Activated T-helper 17 cell treated with anti-CD3 and anti-CD28 coated beads, Interleukin-2, amount 50 U/mL, for 72 hours (primary cell): ENCODE data around the gene LRRC8C. TPM values are rescaled to one million over a fixed set of nuclear protein-coding genes. Genes with fewer than 3 reads are reported as not detected.
"Not testable (repeated sequence)": the region's sequence is repeated elsewhere in the genome, so short reads cannot be mapped to it uniquely, and the experiment has no call there.

Source experiments
- ATAC-seq: fragments of 150-1000 bp; cut with Tn5 transposase; replicated peaks from 2 replicates; pipeline ENCODE4 v1.10.0; 2021; ENCODE audit warnings: mild to moderate bottlenecking, moderate library complexity
- H3K27ac Mint-ChIP-seq: one replicate; pipeline ENCODE4 v1.8.0; 2022; ENCODE audit warnings: mixed read lengths
- H3K27me3 Mint-ChIP-seq: one replicate; pipeline ENCODE4 v1.8.0; 2022; ENCODE audit warnings: mixed read lengths
- H3K36me3 Mint-ChIP-seq: one replicate; pipeline ENCODE4 v1.8.0; 2022; ENCODE audit warnings: low read depth, mild to moderate bottlenecking, mixed read lengths
- H3K4me1 Mint-ChIP-seq: one replicate; pipeline ENCODE4 v1.8.0; 2022; ENCODE audit warnings: mixed read lengths
- H3K4me3 Mint-ChIP-seq: one replicate; pipeline ENCODE4 v1.8.0; 2022; ENCODE audit warnings: mild to moderate bottlenecking, mixed read lengths
- H3K9me3 Mint-ChIP-seq: one replicate; pipeline ENCODE4 v1.8.0; 2022; ENCODE audit warnings: mixed read lengths
- total RNA-seq, 2 donors: library from RNA; stranded (reverse); gene quantifications; one replicate each; pipeline ENCODE4 v1.2.3, GENCODE V29; 2022

The LRRC8C gene
- total RNA-seq, result 10 to 100 TPM; 27.7 to 50.4 TPM

DNA sequence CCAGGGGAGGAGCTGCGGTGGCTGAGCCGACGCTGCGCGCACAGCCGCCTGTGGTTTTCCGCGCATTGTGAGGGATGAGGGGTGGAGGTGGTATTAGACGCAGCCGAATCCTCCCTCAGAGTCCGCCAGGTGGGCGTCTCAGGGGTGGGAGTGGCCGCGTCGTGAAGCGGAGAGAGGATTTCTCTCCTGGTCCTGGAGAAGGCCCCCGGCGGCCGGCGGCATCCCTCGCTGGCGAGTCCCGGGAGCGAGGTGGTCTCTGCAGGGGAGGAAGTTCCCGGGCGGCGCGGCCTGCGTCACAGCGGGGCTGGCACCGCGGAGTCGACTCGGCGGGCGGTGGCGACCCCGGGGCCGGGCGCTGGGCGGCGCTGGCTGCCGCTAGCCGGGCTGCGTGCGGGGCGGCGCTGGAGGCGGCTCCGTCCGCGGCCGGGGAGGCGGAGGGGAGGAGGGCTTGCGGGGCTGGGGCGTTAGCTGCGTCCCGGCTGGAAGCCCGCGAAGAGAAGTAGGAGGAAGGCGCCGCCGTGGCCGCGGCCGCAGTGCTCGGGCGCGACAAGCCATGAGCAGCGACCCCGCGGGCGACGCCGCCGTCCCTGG lies at the start of gene LRRC8C:
Gene LRRC8C, plus strand, starts transcription at position 464 of the 591 bp plus-strand sequence. CDS start 53,354 bp downstream, outside the sequence.
- ATAC-seq, result peak; percentile 74
- Mint-ChIP-seq H3K36me3 (peaks cover 55% of the 10 kb centered on the region), H3K4me1 (peaks cover 53% of the 10 kb centered on the region), H3K9me3 (no peaks in the 10 kb centered on the region), H3K27me3 (no peaks in the 10 kb centered on the region), H3K4me3 (peak within 1 kb of the TSS; percentile 91), H3K27ac (peak within 1 kb of the TSS; percentile 97)

DNA sequence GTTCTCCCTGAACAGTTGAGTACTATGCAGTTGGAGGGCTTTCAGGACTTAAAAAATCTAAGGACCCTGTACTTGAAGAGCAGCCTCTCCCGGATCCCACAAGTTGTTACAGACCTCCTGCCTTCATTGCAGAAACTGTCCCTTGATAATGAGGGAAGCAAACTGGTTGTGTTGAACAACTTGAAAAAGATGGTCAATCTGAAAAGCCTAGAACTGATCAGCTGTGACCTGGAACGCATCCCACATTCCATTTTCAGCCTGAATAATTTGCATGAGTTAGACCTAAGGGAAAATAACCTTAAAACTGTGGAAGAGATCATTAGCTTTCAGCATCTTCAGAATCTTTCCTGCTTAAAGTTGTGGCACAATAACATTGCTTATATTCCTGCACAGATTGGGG lies 48.7 kb upstream of the LRRC8C start:
- Mint-ChIP-seq H3K4me1 (peaks cover 40% of the 10 kb centered on the region), H3K27ac (peak overlapping the region; percentile 14), H3K27me3 (no peaks in the 10 kb centered on the region), H3K4me3 (no peak overlapping the region), H3K9me3 (no peaks in the 10 kb centered on the region), H3K36me3 (peaks cover 100% of the 10 kb centered on the region)
- ATAC-seq, result no peak

DNA sequence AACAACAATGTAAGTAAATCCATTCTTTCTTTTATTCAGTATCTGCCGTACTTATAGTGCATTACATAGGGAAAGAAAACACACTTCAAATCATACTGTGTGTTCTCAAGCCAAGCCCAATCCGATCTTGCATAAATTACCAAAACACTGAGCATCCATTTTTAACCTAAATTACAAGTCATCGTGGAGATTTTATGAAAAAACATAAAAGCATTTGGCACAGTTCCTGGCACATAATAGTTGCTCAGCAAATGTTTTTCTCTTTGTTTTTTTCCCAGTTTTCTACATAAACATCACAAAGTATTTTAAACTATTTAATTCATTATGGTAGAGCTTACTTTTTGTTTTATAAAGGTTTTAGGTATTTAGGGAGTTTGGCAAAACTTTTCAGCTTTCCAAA lies 48.1 kb upstream of the LRRC8C start:
- peaks cover 45% of the 10 kb centered on the region for H3K4me1 Mint-ChIP-seq
- peaks cover 100% of the 10 kb centered on the region for H3K36me3 Mint-ChIP-seq
- ATAC-seq, result no peak
- H3K4me3 Mint-ChIP-seq, result peak overlapping the region; percentile 4
- H3K27ac Mint-ChIP-seq, result peak overlapping the region; percentile 14
- H3K27me3 Mint-ChIP-seq, result no peaks in the 10 kb centered on the region
- no peaks in the 10 kb centered on the region for H3K9me3 Mint-ChIP-seq

DNA sequence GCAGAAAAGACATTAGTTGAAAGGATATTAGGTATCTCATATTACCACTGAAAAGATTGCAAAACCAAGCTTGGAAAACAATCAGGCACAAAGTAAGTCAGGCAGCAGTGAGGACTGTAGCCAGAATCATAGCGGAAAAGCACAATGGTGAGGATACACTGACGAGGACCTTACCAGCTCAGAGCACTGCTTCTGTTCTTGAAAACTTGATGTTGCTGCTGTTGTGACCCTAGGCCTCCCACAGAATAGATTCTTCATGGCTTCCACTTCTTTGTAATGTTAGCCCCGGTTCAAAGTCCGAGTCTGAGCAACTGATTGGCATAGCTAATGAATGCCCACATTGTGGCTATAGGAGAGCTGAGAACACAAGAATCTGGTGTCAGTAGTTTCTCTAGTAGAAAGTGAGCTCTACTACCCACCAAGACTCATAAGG lies 45.2 kb upstream of the LRRC8C start:
- H3K27me3 Mint-ChIP-seq, result no peaks in the 10 kb centered on the region
- no peak overlapping the region for H3K4me3 Mint-ChIP-seq
- no peak for ATAC-seq
- no peaks in the 10 kb centered on the region for H3K9me3 Mint-ChIP-seq
- peaks cover 52% of the 10 kb centered on the region for H3K4me1 Mint-ChIP-seq
- peaks cover 100% of the 10 kb centered on the region for H3K36me3 Mint-ChIP-seq
- H3K27ac Mint-ChIP-seq, result no peak overlapping the region

DNA sequence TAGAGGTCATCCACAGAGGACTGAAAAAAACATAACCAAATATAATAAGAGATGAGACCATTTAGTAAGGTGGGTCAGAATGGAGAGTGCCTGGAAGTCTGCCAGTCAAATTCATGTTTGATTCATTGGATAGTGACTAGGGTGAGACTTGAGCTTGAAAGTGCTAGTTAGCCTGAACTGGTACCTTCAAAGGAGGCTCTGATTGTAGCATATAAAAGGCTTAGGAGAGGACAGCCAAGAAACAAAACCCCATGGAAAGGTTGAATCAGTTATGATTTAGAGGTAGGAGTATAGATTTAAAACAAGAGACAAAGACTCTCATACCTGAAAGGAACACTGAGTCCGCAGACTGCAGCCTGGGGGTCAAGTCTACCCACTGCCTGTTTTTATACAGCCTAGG lies 44.4 kb upstream of the LRRC8C start:
- H3K36me3 Mint-ChIP-seq, result peaks cover 100% of the 10 kb centered on the region
- peak overlapping the region; percentile 66 for H3K27ac Mint-ChIP-seq
- no peaks in the 10 kb centered on the region for H3K9me3 Mint-ChIP-seq
- H3K4me3 Mint-ChIP-seq, result peak overlapping the region; percentile 44
- no peaks in the 10 kb centered on the region for H3K27me3 Mint-ChIP-seq
- H3K4me1 Mint-ChIP-seq, result peaks cover 56% of the 10 kb centered on the region
- peak; percentile 20 for ATAC-seq

DNA sequence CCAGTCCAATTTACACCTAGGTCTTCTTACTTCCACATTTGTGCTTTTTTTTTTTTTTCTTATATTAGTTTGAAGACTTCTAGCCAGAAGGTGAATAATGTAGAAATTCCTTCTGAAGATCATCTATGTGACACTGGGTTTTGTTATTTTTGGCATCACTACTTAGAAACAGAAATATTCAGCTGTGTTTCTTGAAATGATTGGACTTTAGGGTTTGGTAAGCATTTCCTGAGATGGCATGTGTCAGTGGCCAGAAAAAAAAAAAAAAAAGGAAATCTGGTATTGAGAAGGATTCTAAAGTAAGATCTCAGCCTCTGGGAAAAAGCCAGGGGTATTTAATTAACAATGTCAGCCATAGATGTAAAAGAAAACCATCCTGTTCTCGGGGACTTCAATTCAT lies 43.4 kb upstream of the LRRC8C start:
- no peaks in the 10 kb centered on the region for H3K9me3 Mint-ChIP-seq

DNA sequence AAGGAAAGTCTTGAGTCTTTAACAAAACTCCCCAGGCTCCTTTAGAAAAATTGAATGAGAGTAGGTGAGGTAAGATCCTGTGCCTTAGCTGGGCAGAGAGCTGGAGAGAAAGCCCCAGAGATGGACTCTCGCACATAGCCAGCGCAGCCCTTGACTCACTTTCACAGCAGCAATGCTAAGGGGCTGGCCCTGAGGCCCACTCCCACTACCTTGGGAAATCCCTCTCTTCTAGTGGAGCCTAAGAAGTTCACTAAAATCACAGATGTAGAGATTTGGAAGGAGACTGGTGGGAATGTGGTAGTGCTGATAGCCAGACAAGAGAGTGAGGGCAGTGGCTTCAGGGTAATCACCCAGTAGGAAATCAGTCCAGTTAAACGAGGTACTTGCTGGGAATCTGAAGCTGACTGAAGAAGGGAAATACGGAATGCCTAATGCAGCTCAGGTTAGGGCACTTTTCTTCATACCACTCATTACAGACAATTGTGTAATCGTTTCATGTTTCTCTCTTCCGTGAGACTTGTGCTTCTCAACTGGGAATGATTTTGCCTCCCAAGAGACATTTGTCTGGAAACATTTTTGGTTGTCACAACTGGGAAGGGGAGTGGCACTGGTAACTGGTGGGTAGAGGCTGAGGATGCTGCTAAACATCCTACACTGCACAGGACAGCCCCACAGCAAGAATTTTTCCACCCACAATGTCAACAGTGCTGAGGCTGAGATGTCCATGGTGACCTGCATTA lies 42.4 kb upstream of the LRRC8C start:
- peak overlapping the region; percentile 44 for H3K4me3 Mint-ChIP-seq
- H3K36me3 Mint-ChIP-seq, result peaks cover 100% of the 10 kb centered on the region
- H3K27me3 Mint-ChIP-seq, result no peaks in the 10 kb centered on the region
- H3K4me1 Mint-ChIP-seq, result peaks cover 46% of the 10 kb centered on the region
- peak overlapping the region; percentile 66 for H3K27ac Mint-ChIP-seq
- peak; percentile 80 for ATAC-seq
- H3K9me3 Mint-ChIP-seq, result no peaks in the 10 kb centered on the region

More for the DNA sequence above, 43.4 kb upstream of the LRRC8C start:
- Mint-ChIP-seq H3K36me3 (peaks cover 100% of the 10 kb centered on the region), H3K27ac (peak overlapping the region; percentile 66), H3K4me3 (peak overlapping the region; percentile 44), H3K4me1 (peaks cover 56% of the 10 kb centered on the region), H3K27me3 (no peaks in the 10 kb centered on the region)
- ATAC-seq, result peak; percentile 71

DNA sequence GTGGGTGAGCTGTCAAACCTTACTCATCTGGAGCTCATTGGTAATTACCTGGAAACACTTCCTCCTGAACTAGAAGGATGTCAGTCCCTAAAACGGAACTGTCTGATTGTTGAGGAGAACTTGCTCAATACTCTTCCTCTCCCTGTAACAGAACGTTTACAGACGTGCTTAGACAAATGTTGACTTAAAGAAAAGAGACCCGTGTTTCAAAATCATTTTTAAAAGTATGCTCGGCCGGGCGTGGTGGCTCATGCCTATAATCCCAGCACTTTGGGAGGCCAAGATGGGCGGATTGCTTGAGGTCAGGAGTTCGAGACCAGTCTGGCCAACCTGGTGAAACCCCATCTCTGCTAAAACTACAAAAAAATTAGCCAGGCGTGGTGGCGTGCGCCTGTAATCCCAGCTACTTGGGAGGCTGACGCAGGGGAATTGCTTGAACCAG lies 40.0 kb upstream of the LRRC8C start:
- Mint-ChIP-seq H3K4me1 (peaks cover 51% of the 10 kb centered on the region), H3K4me3 (peak overlapping the region; percentile 34), H3K36me3 (peaks cover 100% of the 10 kb centered on the region)
- ATAC-seq, H3K27ac Mint-ChIP-seq, H3K9me3 Mint-ChIP-seq, H3K27me3 Mint-ChIP-seq: not testable (repeated sequence)

DNA sequence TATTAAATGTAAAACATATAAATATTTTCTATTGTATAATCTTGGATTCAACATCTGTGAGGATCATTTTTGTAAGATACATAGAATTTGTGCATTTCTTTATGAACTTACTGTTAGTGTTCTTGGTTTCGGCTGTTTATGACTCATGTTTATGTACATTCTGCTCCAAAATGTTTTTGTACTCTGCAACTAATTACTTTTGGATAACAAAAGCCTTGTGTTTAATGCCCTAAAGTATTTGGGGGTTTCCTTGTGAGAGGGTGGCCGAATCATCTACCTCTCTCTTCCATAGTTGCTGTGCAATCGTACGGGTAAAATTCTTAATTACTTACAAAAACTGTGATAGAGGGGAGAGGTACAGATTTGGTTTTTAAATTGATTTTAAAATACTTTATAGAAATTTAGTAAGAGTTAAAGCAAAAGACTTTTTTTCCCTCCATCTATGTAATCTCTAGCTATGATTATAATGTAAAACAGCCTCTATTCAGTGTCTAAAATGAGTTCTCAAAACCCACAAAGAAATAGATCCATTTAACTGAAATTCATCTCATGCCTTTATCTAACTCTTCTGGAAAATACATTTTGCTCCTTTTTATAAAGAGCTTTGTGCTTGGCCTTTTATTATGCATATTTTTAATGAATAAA lies 38.7 kb upstream of the LRRC8C start:
- H3K9me3 Mint-ChIP-seq, result no peaks in the 10 kb centered on the region
- no peak overlapping the region for H3K27ac Mint-ChIP-seq
- peaks cover 96% of the 10 kb centered on the region for H3K36me3 Mint-ChIP-seq

DNA sequence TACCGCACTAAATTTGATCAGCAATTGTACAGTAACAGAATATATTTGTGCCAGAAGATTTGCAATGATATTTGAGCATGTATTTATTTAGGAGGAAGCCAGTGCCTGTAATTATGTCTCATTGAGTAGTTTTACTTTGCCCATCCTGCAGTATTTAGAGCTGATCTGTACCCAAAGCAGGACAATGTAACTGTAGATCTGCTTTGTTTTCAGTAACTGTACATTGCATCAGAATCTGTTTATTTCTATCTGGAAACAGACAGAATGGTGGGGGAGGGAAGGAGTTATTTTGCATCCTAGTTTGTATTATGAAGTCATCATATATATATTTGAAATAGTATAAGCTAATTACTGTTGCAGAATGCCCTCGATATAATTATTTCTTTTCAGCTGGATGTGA lies 36.2 kb upstream of the LRRC8C start:
- Mint-ChIP-seq H3K27ac (no peak overlapping the region), H3K9me3 (no peaks in the 10 kb centered on the region), H3K27me3 (no peaks in the 10 kb centered on the region), H3K4me1 (peaks cover 56% of the 10 kb centered on the region), H3K4me3 (no peak overlapping the region), H3K36me3 (peaks cover 73% of the 10 kb centered on the region)
- ATAC-seq, result no peak

More for the DNA sequence above, 38.7 kb upstream of the LRRC8C start:
- no peak overlapping the region for H3K4me3 Mint-ChIP-seq
- no peak for ATAC-seq
- no peaks in the 10 kb centered on the region for H3K27me3 Mint-ChIP-seq
- H3K4me1 Mint-ChIP-seq, result peaks cover 50% of the 10 kb centered on the region

DNA sequence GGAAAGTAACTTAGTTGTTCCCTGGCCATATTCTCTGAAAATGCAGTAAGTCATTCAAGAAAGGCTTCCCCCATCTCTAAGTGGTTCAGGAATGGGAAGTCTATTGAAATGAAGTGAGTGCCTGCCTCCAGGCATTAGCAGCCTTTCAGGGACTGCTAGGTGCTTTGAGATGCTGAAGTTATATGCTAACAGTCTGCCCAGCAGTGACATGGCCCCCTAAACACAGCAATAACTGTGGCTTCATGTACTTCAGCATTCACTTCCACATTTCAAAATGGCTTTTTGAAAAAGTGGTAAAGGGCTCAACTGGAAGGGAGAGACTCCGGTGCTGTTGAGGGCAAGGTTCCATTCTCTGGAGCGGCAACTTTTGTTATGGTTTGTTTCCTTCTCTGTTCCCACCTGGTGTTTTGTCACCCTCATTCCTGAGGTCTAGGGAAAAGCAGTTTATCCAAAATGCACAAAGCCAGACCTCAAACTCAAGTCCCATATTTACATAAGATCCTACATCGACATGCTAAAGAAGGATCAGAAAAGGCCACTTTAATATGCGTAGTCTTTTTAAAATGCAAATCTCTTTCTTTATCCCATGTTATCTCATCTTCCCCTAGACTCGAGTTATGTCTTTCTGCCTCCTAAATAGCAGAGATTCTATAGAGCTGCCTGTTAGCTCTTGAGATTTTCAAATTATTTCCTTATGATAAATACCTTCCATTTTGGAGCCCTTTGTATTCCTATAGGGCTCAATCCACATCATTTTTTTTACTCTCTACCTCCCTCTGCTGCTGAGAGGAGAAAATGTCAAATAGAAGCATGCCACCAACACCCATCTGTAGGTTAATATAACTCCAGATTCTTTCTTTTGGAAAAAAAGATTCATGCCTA lies 34.2 kb upstream of the LRRC8C start:
- Mint-ChIP-seq H3K9me3 (no peaks in the 10 kb centered on the region), H3K27ac (peak overlapping the region; percentile 98), H3K27me3 (no peaks in the 10 kb centered on the region), H3K4me1 (peaks cover 58% of the 10 kb centered on the region), H3K36me3 (peaks cover 60% of the 10 kb centered on the region), H3K4me3 (peak overlapping the region; percentile 17)
- ATAC-seq, result no peak

DNA sequence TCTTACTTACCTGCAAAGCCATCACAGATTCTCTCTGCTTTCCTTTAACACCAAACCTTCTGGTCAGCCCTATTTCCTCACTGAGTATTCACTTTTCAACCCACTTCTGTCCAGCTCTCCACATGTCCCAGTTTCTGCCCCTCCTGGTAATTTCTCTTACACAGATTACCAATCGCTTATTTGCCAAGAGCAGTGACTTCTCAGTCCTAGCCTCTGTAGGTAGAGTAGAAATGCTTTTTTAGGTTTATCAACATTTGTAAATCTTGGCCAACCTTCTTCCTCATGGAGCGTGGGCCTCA lies 33.6 kb upstream of the LRRC8C start:
- peaks cover 54% of the 10 kb centered on the region for H3K36me3 Mint-ChIP-seq
- ATAC-seq, result no peak
- no peaks in the 10 kb centered on the region for H3K27me3 Mint-ChIP-seq

DNA sequence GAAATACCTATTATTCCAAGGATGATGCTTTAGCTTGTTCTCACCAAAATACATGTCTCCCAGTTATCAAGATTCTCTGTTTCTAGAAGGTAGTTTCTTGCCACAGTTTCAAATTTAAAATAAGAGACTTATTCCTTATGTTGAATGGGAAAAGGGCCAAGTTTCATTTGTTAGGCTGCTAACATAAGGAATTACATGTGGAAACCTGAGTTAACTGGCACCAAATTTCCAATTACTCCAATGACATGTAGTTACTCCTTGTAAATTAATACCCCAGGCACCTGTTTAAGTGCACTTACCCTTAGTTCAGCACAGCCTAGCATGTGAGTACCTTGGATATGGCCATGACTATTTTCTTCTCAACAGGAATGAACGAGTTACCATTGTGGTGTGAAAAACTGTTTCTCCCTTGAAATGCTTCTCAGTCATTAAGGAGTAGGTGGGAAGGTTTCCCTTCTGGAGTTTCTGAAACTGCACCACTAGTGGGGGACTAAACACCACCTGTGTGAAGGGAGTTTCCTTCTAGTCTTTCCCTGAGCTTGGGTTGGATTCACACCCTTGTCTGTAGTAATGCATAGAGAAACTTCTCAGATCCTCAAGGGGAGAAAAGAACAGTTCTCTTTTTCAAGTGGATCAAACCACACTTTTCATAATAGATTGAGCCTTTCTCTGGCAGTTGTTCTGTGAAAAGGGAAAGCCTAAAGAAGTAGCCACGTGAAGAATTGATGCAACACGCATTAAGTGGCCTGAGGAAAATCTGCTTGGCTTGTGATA lies 32.3 kb upstream of the LRRC8C start:
- H3K9me3 Mint-ChIP-seq, result no peaks in the 10 kb centered on the region
- H3K4me3 Mint-ChIP-seq, result peak overlapping the region; percentile 77
- H3K27me3 Mint-ChIP-seq, result no peaks in the 10 kb centered on the region
- ATAC-seq, result peak; percentile 25
- peaks cover 69% of the 10 kb centered on the region for H3K4me1 Mint-ChIP-seq
- H3K36me3 Mint-ChIP-seq, result peaks cover 42% of the 10 kb centered on the region
- peak overlapping the region; percentile 98 for H3K27ac Mint-ChIP-seq

More for the DNA sequence above, 33.6 kb upstream of the LRRC8C start:
- no peaks in the 10 kb centered on the region for H3K9me3 Mint-ChIP-seq
- H3K4me3 Mint-ChIP-seq, result peak overlapping the region; percentile 17
- H3K27ac Mint-ChIP-seq, result peak overlapping the region; percentile 98
- peaks cover 59% of the 10 kb centered on the region for H3K4me1 Mint-ChIP-seq
